HG02763 (cell line): Measurements from ENCODE around the gene LDLRAD4.

ENCODE experiments used
- ATAC-seq: cut with Tn5 transposase; IDR thresholded peaks from one replicate; pipeline ENCODE4 v1.9.1; 2021; ENCODE audit warnings: mild to moderate bottlenecking, moderate library complexity; ENCODE audit not compliant: unreplicated experiment

The LDLRAD4 gene

DNA sequence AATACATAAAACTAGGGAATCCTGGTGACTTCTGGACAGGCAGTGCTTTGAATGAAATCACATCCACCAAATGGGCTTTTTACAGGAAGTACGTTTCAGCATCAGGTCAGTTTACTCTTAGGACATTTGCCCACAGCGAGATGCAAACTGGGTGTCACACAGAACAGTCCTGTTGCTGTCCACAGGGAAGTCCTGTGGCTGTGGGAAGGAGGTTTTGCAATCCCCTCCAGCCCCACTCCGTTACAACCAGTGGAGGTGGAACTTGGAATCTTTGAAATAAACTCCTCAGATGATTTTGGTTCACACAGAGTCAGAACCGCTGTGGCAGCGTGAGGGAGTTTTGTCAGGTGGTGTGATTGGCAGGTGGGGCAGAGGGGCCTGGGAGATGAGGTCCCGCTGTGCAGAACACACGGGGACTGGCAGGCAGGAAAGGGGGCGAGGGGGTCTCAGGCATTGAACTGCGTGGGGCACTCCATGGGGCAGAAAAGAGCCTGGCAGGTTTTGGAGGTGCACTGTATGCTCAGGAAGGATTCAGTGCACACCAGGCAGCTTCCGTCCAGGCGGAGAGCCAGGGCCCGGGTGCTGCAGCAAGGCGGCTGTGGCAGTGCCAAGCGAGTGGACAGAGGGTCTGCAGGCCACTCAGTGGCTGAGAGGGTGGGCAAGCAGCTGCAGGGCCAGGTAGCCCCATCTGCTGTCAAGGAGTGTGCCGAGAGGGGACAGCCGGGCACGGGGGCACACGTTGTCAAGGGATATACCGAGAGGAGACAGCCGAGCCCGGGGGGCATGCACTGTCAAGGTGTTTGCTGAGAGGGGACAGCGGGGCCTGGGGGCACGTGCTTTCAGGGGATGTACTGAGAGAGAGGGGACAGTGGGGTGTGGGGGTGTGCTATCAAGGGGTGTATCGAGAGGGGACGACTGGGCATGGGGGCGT is 148.7 kb downstream of the LDLRAD4 start:
- no peak for ATAC-seq

DNA sequence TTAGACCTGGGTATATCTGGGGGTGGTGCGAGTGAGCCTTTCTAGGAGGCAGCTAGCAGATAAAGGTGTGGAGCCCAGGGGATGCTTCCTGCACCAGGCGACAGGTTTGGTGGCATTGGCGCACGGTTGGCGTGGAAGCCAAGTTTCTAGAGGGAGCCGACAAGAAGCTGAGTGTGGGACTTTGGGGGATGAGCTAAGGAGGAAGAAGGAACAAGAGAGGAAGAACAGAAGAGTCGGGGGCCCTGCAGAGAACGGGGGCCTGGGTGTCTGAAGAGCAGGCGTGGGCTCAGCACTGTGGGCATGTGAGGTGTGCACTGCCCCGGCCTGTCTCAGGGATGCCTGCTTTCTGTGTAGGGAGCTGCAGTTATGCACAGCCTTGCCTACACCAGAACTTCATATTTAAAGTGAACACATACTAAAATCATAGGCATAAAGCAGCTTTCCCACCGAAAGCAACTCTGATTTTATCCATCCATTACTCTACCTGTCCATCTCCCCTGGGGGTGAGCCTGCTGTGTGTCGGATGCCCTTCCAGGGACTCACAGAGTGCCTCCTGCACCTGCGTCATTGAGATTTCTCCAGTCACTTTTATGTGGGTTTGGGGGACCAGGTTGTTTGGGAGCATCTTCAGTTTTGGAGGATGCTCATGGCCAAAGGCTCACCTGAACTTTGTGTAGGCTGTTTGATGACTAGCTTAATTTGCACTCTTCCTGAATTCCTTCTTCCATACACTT is 149.7 kb downstream of the LDLRAD4 start:
- no peak for ATAC-seq

DNA sequence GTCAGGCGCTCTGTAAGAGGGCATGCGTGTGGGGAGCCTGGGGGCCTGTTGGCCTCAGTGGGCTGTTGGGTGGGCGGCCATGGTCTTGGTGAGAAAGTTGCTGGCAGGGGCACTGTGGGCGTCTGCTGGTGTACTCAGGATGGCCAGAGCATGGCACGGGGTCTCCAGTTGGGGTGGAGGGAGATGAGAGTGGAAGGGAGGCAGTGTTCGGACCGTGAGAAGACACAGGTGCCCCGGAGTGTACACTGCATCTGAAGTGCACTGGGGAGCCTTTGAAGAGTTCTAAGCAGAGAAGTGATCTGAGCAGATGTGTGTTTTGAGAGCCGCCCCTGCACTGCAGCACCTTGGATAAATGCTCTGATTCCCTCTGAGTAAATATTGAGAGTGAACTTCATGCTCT is 150.8 kb downstream of the LDLRAD4 start:
- no peak for ATAC-seq

DNA sequence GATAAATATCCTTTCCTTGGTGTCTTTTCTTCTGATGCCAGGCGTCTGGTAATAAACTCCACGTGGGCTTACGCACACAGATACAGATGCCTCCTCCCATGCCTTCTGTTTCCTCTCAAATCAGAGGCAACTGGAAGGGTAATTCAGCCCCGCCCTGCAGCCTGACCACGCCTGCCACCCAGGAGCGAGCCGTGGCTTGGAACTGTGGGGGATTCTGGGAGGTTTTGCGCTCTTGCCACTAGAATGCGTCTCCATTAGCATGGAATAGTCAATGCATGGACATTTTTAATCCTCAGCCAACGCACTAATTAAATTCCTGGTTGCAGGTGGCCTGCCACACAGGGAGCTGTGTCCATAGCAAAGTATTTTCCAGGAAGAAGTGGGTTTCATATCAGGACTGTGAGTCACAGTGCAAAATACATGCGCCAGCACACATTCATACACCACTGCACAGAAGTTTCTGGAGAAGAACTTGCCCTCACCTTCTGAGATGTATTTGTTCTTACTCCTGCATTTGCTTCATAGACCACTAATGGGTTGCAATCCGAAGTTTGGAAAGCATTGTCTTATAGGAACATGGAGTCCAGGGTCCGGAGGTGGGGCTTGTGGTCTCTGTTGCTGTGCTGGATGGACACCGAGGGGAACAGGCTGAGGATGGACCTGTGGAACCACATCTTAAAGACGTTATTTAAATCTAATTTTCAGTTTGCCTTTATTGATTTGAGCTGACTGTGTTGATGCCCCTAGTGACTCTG is 151.4 kb downstream of the LDLRAD4 start:
- no peak for ATAC-seq

DNA sequence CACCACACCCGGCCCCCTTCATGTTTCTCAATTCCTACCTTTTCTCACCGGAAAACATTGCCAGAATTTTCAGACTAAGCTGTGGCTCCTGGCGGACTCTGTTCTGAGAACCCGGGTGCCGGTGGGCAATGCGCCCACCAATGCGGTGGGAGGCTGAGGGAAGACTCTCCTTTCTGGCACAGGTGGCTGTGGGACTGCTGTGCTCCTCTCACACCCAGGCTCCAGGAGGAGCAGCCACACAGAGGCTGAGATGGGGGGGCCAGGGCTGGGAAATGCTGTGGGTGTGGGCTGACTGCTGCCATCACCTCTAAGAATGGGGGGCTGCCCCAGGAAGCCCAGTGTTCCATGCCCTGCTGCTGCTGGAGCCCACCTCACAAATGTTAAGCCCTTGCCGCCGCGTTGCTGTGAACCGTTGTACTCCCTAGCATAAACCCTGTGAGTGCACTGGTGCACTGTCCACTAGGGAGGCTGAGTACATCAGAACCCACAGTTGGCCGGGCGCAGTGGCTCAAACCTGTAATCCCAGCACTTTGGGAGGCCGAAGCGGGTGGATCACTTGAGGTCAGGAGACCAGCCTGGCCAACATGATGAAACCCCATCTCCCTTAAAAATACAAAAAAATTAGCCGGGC is 152.6 kb downstream of the LDLRAD4 start:
- no peak for ATAC-seq

DNA sequence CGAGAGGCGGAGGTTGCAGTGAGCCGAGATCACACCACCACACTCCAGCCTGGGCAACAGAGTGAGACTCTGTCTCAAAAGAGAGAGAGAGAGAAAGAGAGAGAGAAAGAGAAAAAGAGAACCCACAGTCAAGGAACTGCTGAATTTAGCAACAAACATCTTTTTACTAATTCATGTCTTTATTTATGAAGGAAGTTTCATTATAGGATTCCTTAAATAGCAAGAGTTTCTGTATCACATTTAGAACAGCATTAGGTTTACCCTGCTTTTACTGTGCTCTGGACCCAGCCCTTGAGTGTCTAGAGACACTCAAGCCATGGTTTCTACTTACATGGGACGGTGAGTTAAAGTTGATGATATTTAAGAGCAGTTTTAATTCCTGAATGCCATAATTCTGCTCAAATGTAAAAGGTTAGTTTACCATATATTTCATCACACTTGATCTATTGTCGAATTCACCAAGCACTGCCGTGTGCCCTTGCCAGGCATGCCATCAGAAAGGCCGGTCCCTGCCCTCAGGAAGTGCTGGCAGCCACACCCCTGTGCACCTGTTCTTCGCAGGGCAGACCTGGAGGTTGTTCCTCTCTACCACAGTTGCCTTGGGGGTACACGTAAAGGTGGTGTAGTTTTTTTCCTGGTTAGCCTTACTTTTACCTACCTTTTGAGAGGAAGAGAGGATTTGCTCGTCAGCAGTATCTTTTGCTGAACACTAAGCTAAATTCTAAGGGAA is 153.3 kb downstream of the LDLRAD4 start:
- no peak for ATAC-seq

DNA sequence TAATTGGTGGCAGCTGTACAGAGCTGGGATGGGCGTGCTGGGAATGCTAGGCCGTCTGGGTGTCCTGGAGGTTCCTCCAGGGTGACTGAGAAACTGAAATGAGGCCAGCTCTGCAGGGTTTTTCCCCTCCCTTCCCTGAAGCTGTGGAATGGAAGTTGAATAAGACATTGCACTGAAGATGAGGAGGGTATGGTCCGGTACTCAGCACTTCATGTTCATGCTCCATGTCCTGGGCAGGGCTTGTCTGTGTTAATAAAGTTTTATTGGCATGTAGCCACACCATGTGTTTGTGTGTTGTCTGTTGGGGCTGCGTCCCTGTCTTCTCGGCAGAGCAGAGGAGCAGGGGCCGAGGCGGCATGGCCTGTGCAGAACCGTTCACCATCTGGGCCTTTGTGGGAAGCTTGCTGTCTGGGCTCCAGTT is 154.0 kb downstream of the LDLRAD4 start:
- no peak for ATAC-seq

DNA sequence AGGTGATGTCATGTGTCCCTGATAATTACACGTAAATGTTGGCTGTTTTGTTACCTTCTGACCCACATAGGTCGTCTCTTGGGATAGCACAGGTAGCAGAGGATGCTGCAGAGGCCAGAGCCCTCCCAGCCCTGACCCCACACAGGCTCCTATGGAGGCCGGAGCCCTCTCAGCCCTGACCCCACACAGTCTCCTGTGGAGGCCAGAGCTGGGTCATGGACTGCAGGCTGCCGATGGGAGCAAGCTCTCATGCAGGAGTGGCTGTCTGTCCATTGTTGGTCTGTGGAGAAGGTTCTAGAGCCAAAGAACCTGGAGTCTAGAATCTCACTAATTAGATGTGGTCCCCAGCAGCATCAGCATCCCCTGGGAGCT is 155.5 kb downstream of the LDLRAD4 start:
- ATAC-seq, result no peak

DNA sequence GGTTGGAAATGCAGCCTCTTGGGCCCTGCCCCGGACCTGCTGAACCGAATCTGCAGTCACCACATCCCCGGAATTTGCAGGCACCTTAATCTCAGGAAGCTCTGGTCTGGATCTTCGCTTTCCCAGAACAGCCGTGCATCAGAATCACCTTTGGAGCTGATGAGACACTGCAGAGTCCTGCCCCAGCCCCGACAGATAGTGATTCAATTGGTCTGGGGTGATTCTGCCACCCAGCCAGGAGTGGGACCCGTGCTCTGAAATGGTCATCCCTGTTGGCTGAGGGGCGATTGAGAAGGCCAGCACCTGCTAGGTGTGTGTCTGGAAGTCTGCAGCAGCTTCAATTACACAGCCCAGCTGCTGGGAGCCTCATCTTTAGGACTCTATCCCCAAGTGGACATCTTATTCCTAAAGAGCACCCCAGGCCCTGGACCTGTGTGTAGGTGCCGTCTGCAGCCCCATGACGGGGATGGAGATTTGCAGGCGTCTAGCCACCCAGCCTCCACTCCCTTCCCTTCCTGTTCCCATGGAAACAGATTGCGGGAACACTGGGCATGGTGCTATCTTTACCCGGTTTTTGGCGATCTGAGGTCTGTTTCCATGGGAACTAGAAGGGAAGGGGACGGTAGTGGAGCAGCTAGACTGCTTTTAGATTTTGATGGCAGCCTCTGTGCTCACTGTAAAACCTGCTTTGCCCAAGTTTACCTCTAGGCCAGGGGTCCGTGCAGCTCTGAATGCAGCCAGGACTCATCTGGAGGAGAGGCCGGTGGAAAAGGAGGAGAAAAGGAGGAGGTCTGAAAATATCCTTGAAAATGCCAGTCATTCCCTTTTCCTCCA is 156.1 kb downstream of the LDLRAD4 start:
- ATAC-seq, result no peak

DNA sequence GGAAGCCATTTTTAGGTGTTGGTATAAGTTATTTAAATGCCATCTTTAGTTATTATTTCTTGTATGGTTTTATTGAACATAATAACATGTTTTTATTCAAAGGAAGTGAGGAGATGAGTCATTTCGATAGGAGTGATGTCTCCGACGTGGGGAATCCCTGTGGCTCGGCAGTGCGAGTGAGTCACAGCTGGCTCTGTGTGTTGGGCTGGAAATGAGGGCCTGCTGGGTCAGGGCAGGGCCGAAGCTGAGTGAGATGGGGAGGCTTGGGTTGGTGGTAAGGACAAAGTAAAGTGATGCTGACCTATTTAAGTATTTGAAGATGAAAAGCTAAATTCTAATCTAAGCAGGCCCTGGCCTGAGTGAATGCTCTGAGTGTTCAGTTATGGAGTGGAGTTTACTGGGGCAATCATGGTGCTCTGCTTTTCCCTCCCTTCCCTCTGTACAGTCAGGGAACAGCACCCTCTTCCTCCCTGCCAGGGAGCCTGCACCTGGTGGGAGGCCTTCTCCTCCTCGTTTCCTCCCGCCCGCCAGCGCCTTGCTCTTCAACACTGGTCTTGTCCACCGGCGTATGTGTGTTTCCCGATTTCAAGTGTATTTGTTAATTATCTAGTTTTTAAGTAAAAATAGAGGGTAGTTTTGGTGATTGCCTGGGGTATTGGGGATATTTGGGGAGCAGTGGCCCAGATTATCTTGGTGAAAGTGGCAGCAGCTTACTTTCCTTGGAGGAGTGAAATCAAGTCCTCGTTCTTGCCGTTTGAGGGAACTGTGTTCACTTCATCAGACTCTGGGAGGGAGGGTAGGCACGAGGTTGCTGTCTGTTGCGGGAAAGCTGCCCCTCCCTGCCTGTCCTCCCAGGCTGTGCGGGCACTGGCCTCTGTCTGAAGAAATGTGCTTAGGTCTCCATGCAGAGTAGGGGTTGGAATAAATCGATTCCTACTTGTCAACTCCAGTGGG is 157.0 kb downstream of the LDLRAD4 start:
- ATAC-seq, result peak; percentile 90

DNA sequence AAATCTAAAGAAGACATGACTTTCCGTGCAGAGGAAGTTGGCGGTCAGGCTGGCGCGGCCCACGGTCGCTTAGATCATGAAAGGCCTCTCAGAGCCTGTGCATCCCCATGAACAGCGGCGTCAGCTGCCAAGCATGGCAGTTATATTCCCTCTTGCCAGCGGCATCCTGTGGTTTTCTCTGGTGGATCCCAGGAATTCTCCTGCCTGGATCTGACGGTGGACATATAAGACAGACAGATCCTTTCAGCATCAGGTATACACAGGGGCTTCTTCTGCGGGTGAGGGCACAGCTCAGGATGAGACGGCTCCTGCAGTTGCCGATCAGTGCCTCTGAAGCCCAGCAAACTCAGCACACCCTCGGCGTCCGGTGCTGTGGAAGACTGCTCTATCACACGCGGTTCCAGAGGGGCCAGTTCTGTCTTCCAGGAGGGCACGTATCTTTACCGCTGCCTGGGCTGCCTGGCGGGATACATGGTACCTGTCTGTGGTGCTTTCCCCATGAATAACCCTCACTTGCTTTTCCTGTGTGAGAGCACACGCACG is 157.8 kb downstream of the LDLRAD4 start:
- no peak for ATAC-seq

DNA sequence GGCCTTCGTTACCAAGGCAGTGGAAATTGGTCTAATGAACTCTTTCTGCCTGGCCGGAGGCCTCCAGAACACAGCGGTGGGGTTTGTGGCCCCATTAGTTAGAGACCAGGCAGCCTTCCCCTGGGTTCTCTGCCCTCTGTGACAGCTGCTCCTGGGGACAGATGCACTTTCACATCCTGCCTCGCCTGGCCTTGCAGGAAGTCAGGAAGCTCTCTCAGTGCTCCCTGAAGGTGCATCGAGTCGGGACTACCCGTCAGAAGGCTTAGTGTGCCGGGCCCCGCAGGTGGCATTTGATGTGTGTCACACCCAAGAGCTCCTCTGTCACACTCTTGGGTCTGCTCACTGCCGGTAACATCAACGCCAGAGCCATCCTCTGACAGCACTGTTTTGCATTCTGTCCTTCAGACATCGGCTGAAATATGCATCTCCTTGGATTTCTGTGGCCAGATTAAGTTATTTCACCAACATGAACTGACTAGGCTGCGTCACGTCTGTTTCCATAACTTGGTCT is 158.3 kb downstream of the LDLRAD4 start:
- ATAC-seq, result no peak

DNA sequence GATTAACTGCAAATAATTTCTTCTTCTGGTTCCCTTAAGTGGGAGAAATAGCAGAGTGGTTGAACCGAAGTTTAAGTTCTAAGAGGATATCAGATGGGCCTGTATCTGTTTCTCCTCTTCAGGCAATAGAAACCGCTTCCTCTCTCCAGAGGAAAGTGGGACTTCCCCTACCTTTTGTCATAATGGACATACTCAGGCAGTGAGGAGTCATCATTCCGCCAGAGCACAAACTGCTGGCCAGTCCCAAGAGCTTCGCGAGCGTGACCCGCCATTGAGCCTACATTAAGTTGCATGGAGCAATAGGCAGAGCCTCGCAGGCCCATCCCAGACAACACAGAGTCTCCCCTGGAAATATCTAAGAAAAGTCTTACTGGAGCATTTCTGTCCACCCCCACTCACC is 158.9 kb downstream of the LDLRAD4 start:
- no peak for ATAC-seq

DNA sequence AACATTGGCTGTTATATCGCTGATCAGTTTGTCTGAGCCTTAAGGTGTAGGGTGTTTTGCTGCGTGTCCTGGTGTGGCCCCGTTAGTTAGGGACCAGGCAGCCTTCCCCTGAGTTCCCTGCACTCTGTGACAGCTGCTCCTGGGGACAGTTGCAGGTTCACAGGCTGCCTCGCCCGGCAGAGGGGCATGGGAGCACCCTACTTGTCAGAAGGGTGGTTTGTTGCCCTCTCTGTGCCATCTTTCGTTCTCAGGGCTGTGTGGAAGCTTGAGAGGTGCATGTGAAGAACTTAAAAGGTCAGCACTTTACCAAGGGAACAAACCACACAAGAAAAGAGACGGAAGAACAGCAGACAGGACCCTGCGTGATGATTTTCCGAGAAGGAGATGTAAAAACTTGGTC is 159.6 kb downstream of the LDLRAD4 start:
- ATAC-seq, result no peak

DNA sequence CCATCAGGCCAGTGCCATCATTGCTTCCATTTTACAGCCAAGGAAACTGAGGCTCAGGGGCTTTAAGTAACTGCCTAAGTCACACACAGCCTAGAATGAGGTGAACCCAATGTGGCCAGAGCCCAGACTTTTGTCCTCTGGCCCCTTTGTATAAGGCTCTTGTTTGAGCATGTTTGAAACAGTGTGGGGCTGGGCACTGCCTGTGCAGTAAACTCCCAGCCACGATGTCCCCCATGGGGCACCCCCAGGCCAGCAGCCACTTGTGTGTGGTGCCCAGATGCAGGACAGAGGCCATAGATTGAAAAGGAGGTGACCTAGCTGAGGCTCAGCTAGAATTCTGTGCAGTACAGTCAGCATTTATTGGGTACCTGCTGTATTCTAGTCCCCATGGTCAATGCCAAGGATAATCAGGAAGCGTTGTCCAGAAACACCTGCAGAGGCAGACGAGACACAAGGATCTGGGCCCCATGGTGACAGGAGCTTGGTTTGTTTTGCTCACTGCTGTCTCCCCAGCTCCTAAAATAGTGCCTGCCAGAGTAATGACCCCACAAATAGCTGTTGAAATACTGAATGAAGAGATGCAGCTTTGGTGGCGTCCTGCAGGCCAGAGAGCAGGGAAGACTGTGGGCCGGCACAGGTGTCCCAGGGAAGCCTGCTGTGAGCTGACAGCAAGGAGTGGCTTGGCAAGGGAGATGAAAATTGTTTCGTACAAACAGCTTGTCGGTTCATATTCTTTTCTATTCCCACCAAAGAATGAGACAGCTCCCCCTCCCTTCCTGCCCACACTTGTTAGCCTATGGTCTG is 160.7 kb downstream of the LDLRAD4 start:
- ATAC-seq, result no peak

DNA sequence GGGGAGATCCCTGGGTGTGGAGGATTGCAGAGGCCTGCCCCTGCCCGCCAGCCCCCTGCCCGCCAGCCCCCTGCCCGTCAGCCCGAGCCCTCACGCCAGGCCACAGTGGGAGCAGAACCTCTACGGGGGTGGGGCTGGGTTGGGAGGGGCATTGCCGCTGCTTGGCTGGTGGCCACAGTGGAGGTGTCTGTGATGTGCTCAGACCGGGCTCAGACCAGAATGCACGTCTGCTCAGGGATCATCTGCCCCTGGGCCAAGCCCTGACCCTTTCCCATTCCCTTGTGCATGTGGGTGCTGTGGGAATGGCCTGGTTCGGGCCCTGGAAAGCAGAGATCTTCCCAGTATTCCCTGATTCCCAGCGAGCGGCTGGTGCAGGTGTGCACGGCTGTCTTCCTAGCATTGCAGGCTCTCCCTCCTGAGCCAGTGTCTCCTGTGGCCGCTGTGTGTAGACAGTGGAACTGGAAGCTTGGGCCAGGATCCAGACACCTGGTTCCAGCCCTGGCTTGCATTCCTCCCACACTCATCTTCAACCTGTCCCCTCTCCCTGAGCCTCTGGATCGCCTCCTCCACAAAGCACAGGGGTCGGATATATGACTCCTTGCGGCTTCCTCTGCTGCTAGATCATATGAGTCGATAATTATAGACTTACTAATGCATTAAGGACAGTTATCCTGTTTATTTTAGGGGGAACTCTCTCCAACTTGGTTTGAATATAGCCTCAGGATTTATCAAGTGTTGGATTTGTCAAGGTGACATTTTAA is 161.6 kb downstream of the LDLRAD4 start:
- ATAC-seq, result no peak
